Measurements from ENCODE around the gene SDHAF2.

The SDHAF2 gene

DNA sequence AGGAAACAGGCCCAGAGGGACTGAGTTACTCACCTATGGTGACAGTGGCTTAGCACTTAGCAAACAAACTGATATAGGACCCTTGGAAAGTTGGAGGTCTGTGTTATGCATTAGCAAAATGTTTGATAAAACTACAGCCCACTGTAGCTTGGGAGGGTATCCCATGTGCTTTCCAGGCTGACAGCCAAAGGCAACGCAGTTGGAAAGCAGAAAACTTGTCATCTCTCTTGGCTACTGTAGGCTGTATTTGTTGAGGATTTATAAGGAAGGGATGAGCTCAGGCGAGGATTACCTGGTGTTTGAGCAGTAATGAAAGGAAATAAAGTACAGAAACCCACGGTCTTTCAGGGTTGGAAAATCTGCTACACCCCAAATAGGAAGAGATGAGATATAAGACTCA is 23.8 kb downstream of the SDHAF2 start:
- no peak for TF ChIP-seq OSR1 (CRISPR knock-in tag; IDR thresholded peaks at IDR 0.05)
- no peak for TF ChIP-seq ZC3H10 (CRISPR knock-in tag; IDR thresholded peaks at IDR 0.05)
- TF ChIP-seq CSDC2 (CRISPR knock-in tag; IDR thresholded peaks at IDR 0.05) = no peak
- TF ChIP-seq ZFP30 (CRISPR knock-in tag; IDR thresholded peaks at IDR 0.05) = no peak
- TF ChIP-seq TOX (CRISPR knock-in tag; IDR thresholded peaks at IDR 0.05; ENCODE audit: borderline replicate concordance) = no peak
- TF ChIP-seq ISL1 (CRISPR knock-in tag; IDR thresholded peaks at IDR 0.05) = no peak
- TF ChIP-seq GLIS3 (CRISPR knock-in tag; IDR thresholded peaks at IDR 0.05) = no peak
- no peak for TF ChIP-seq ZNF70 (CRISPR knock-in tag; IDR thresholded peaks at IDR 0.05)
- TF ChIP-seq PATZ1 (CRISPR knock-in tag; IDR thresholded peaks at IDR 0.05; ENCODE audit: borderline replicate concordance) = no peak
- no peak for TF ChIP-seq ARNTL (CRISPR knock-in tag; IDR thresholded peaks at IDR 0.05; ENCODE audit: borderline replicate concordance, low read depth)
- TF ChIP-seq CREB5 (CRISPR knock-in tag; IDR thresholded peaks at IDR 0.05; ENCODE audit: low read depth) = no peak
- no peak for ATAC-seq

- no peak for ATAC-seq
- TF ChIP-seq ZFP3 (CRISPR knock-in tag; IDR thresholded peaks at IDR 0.05) (no peak), ZFP30 (CRISPR knock-in tag; IDR thresholded peaks at IDR 0.05) (no peak), SNAI2 (CRISPR knock-in tag; IDR thresholded peaks at IDR 0.05) (no peak), ZNF565 (CRISPR knock-in tag; conservative IDR thresholded peaks at IDR 0.05; ENCODE audit: low read depth) (no peak), OSR1 (CRISPR knock-in tag; IDR thresholded peaks at IDR 0.05) (no peak), CSDC2 (CRISPR knock-in tag; IDR thresholded peaks at IDR 0.05) (no peak), RARB (CRISPR knock-in tag; IDR thresholded peaks at IDR 0.05) (no peak), GLIS3 (CRISPR knock-in tag; IDR thresholded peaks at IDR 0.05) (no peak), ESRRG (CRISPR knock-in tag; IDR thresholded peaks at IDR 0.05) (no peak), ZNF8 (CRISPR knock-in tag; IDR thresholded peaks at IDR 0.05) (no peak), TSHZ2 (CRISPR knock-in tag; IDR thresholded peaks at IDR 0.05) (no peak), ISL1 (CRISPR knock-in tag; IDR thresholded peaks at IDR 0.05) (no peak), CREB5 (CRISPR knock-in tag; IDR thresholded peaks at IDR 0.05; ENCODE audit: low read depth) (no peak), ZC3H10 (CRISPR knock-in tag; IDR thresholded peaks at IDR 0.05) (no peak), TOX (CRISPR knock-in tag; IDR thresholded peaks at IDR 0.05; ENCODE audit: borderline replicate concordance) (no peak), PPARA (CRISPR knock-in tag; IDR thresholded peaks at IDR 0.05; ENCODE audit: borderline replicate concordance) (no peak), TCF4 (CRISPR knock-in tag; IDR thresholded peaks at IDR 0.05; ENCODE audit: borderline replicate concordance) (no peak), BACH2 (CRISPR knock-in tag; IDR thresholded peaks at IDR 0.05; ENCODE audit: borderline replicate concordance) (no peak)
- TF ChIP-seq, protein P1, sequence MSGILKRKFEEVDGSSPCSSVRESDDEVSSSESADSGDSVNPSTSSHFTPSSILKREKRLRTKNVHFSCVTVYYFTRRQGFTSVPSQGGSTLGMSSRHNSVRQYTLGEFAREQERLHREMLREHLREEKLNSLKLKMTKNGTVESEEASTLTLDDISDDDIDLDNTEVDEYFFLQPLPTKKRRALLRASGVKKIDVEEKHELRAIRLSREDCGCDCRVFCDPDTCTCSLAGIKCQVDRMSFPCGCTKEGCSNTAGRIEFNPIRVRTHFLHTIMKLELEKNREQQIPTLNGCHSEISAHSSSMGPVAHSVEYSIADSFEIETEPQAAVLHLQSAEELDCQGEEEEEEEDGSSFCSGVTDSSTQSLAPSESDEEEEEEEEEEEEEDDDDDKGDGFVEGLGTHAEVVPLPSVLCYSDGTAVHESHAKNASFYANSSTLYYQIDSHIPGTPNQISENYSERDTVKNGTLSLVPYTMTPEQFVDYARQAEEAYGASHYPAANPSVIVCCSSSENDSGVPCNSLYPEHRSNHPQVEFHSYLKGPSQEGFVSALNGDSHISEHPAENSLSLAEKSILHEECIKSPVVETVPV (CRISPR knock-in tag; IDR thresholded peaks at IDR 0.05) = no peak
- TF ChIP-seq, protein P2, sequence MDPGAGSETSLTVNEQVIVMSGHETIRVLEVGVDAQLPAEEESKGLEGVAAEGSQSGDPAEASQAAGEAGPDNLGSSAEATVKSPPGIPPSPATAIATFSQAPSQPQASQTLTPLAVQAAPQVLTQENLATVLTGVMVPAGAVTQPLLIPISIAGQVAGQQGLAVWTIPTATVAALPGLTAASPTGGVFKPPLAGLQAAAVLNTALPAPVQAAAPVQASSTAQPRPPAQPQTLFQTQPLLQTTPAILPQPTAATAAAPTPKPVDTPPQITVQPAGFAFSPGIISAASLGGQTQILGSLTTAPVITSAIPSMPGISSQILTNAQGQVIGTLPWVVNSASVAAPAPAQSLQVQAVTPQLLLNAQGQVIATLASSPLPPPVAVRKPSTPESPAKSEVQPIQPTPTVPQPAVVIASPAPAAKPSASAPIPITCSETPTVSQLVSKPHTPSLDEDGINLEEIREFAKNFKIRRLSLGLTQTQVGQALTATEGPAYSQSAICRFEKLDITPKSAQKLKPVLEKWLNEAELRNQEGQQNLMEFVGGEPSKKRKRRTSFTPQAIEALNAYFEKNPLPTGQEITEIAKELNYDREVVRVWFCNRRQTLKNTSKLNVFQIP (CRISPR knock-in tag; IDR thresholded peaks at IDR 0.05; ENCODE audit: borderline replicate concordance, low read depth) = no peak
Measured at GRCh38 chr11:61454520-61454919, 24.6 kb downstream of the SDHAF2 start.

Measured in SK-N-SH treated with all-trans-retinoic acid at 6 μM for 48 hours (cell line).